ENCODE measurements around the gene SLC6A12.

Gene SLC6A12

DNA sequence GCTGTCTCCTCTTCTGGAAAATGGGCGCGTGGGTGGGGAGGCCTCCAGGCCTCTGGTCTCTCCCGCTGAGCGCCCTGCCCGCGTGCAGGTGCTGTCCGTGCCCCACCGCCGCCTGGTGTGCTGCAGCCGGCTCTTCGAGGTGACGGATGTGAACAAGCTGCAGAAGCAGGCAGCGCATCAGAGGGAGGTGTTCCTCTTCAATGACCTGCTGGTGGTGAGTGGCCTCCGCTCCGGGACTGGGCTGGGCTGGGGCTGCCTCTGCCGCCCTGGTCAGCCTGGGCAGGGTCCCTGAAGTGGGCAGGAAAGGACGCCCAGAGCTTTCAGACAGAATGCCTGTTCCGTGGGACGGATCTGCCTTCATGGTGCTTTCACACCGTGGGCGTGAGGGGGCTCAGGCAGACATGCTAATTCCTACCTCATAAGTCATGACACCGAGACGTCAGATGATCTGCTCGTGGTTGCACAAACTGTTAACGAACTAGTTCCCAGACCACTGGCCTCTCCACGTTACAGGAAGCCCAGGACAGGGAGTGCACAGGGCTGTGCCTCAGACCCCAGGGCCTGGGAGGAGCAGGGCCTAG, 50.5 kb downstream of the SLC6A12 start:
- DNase-seq (ENCODE audit: low spot score) = no peak

DNA sequence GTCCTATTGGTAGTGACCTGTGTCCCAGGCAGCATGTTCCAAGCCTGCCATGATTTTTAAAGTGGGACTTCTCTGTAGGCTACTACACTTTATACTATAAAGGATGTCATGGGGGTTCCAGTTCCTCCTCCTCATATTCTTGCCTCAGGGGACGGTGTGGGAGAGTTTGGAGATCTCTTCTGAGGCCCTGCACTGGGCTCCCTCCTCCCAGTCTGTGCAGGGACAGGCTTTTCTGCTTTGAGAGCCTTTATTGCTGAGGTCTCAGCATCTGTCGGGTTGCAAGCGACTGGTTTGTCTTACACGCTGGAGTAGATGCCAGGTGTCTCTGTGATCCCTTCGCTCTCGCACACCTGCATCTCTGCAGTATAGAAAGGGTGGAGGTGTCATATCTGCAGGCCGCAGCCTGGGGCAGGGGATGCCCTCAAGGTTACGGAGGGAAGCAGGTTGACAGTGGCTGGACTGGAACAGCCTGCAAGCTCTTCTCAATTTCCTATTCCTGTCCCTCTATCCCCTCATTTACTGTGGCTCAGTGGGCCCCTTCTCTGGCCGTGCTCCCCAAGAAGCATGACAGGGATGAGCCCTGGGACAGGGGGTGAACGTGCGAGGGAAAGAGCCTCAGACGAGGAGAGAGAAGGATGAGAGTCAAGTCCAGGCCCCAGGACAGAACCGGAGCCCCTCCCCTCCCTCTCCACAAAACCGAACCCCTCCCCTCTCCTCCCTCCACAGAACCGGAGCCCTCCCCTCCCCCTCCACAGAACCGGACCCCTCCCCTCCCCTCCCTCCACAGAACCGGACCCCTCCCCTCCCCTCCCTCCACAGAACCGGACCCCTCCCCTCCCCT, 51.3 kb downstream of the SLC6A12 start:
- no peak for DNase-seq (ENCODE audit: low spot score)

DNA sequence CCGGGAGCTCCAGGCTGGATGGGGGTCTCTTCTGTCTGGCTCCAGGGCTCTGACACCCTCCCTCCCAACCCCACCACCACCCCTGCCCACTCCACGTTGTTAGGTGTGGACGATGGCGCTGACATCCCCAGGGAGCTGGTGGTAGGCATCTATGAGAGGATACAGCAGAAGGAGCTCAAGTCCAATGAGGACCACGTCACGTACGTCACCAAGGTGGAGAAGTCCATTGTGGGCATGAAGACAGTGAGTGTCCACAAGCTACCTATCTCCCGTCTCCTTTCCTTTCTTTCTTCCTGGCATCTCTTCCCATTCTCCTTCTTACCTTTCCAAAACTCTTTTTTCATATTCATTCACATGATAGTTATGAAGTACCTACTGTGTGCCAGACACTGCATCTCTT, 52.1 kb downstream of the SLC6A12 start:
- DNase-seq (ENCODE audit: low spot score) = no peak

DNA sequence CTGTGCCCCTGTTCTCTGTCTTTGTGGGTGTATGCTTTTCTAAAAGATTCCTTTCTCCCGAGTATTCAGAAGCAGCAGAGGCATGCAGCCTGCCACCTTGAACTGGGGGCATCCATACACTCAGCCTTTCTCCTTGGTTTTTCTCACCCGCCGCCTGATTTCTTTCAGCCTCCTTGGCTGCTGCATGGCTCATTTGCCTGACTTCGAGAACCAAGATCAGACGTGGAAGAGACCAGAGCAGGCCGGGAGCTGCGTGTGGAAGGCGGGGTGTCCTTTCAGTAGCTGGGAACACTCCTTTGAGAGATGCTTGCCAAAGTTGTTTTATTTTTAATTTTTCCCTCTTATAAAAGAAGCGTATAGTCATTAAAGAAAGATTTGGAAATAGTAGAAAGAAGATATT, 53.1 kb downstream of the SLC6A12 start:
- no peak for DNase-seq (ENCODE audit: low spot score)

DNA sequence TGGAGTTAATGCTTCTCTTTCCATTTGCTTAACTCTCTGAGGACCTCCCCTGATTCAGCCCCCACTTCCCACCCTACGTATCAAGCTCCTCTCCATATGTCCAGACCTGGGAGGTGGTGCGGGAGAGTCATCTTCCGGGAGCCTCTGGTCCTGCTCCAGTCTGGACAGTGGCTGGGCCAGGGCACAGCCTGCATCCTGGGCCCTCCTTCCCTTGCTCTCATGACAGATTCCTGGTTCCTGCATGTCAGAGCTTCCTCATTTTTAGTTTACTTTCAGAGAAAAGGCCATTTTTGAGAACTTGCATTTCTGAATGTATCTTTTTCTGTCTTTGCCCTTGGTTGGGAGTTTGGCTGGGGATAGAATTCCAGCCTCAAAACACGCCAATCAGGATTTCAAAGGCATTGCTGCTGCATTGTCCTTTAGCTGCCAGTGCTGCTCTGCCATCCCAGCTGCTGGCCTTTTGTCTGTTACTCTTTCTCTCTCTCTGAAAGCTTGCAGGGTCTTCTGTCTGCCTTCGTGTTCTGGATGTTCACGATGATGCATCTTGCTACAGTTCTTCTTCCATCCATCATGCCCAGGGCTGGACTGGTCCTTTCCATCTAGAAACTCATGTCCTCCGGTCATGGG, 54.7 kb downstream of the SLC6A12 start:
- DNase-seq (ENCODE audit: low spot score) = no peak

DNA sequence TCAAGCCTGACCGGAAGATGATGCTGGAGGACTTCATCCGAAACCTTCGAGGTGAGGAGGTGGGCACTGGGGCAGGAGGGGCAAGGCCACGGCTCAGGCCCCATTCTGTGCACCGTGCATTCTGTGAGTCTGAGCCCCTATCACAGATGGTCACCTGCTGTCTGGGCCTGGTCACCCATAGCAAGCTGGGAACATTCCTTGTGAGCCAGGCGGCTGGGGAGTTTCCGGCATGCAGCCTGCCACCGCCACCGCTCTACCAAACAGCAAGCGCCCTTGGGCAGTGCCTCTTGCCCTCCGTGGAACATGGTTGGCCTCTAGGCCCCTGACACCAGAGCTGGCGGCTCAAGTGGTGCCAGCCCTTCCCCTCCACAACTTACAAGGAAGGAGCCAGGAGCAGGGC, 56.3 kb downstream of the SLC6A12 start:
- no peak for DNase-seq (ENCODE audit: low spot score)

DNA sequence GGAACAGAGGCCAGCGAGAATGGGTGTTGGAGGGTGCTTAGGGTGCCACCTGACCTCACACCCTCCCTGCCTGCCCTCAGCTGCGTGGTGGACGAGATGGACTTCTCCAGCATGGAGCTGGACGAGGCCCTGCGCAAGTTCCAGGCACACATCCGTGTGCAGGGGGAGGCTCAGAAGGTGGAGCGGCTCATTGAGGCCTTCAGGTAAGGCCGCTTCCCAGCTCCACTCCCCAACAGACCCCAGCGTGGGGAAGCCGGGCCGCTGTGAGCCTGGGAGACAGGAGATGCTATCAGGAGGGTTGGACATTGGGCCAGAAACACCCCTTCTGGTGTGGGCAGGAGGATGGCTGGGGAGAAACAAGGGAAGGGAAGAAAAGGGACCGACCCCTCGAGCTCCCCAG, 57.0 kb downstream of the SLC6A12 start:
- no peak for DNase-seq (ENCODE audit: low spot score)

DNA sequence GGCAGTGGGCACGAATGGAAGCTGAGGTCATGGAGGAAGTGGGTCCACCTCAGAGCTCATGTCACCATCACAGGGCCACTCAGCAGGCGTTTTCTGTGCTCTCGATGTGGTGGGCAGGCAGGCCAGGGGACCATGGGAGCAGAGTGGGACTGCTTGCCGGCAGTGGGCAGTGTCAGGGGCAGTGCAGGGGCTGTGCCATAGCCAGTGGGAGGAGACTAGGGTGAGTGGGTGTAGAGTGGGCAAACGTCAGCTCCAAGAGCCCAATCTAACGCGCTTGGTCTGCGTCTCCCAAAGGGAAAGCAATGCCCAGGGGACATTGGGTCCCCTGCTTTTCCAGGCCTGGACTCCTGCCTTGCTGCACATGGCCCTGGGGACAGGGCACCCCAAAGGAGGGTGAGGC, 58.3 kb downstream of the SLC6A12 start:
- no peak for DNase-seq (ENCODE audit: low spot score)

DNA sequence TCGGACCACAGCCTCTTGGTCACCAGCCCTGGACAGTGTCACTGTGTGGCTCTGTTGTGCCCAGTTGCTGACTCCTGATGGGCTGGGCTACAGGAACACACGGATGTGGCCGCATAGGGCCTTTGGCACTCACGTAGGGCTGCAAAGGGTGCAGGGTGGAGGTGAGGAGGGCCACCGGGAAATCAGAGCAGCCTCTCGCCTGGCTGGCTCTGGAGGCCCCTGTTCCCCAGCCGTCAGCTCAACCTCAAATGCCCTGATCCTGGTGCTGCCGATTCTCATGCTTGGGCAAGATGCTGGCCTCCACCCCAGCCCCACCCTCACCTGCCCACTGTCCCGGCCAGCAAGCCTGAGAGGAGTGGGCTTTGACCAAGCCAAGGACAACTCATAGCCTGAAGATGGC, 59.0 kb downstream of the SLC6A12 start:
- DNase-seq (ENCODE audit: low spot score) = no peak

DNA sequence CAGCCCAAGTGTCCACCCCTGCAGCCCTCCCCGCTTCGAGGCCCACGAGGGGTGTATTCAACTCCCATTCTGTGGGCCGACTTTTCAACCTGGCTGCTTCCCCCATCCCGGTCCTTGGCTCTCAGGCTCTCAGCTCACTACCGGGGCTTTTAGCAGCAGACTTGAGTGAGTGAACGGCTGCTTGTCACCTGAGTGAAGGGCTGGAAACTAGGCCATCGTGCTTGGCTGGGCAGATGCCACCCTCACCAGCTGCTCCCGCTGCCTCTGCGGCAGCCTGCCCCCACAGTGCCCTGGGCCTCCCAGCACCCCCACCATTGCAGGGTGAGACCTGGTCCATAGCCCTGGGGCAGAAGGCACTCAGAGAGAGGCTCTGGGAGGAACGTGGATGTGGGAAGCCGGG, 59.9 kb downstream of the SLC6A12 start:
- no peak for DNase-seq (ENCODE audit: low spot score)

DNA sequence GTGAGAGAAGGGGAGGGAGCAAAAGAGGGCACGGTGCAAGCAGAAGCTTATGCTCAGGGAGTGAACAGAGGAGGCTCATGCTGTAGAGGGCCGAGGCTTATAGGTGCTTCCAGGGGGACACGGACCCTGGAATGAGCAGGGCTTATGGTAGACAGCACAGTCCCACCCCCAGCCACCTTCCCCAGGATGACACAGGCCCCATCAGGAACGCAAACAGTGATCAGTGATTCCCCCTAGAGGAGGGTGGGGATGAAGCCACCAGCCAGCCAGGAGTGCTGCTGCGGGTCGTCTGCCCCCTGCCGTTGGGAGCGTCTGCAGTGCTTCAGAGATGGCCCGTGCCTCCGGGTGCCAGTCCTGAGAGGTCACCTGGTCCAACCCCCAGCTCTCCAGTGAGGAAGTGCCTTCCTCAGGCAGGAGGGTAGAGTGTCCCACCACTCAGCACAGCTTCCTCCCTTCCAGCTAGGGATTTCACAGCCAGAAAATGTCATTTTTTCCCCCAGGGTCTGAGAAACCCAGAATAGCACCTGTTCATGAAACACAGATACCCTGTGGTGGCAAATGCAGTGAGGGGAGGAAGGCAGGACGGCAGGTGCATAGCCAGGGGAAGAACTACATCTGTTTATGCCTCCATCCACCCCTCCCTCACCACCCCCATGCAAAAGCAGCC, 60.7 kb downstream of the SLC6A12 start:
- peak; percentile 71 for DNase-seq (ENCODE audit: low spot score)

DNA sequence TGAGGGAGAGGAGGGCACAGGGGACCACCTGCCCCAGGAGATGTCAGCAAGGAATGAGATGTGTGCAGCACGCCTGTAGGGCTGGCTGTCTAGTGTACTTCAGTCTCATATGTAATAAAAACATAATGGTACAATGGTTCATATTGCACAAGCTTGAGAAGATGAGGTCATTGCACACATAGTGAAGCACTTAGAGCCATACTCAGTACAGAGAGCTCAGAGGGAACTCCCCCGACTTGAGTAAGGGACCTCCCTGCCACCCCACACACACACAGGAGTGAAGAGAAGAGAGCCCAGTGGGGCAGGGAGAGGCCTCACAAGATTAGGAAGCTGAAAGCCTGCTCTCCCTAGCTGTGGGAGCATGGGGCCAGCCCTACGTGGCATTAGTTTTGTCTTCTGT, 61.5 kb downstream of the SLC6A12 start:
- no peak for DNase-seq (ENCODE audit: low spot score)

DNA sequence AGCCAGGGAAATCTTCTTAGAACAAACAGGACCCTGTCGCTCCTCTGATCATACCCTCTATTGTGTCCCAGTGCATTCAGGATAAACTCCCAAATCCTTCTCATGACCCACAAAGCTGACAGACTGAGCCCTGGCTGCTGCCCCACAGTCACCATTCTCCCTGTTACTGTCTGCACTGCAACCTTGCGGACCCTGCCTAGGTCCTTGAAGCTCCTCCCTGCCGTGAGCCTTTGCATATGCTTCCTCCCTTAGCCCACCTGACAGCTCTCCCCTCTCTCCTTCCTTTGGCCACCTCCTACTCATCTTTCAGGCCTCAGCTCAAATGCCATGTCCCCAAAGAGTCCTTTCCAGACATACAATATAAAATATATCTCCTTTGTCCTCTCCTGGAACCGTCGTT, 62.4 kb downstream of the SLC6A12 start:
- no peak for DNase-seq (ENCODE audit: low spot score)

DNA sequence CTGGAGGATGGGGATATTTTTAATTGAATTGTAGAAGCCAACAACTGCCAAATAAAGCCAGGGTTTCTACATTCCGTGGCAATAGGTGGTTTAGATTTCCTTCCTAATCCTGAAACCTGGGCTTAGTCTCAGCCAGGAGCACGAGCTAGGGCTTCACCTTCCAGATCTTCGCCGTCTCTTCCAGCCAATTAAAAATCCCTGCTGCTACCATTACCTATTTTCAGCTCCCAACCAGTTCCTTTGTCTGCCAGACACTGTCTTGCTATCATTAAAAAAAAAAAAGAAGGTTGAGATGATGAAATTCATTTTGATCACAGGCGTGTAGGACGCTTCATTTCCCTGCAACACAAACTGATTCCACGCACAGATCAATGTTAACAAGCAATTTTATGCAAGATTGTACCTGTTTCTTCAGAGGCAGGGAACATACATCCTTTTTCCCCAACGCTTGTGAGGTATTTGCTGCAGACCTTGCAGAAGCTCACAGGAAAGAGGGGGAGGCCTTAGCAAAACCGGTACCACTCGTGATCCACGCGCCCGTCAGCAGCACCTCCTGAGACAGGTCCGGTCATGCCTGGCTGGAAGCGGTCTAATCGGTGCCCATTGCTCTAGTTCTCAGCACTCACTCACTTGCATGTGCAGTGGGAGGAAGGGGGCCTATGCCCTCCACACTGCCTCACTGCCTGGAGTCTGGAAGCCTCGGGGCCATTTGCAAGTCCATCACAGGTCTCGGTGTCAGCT, 65.1 kb downstream of the SLC6A12 start:
- DNase-seq (ENCODE audit: low spot score) = no peak

DNA sequence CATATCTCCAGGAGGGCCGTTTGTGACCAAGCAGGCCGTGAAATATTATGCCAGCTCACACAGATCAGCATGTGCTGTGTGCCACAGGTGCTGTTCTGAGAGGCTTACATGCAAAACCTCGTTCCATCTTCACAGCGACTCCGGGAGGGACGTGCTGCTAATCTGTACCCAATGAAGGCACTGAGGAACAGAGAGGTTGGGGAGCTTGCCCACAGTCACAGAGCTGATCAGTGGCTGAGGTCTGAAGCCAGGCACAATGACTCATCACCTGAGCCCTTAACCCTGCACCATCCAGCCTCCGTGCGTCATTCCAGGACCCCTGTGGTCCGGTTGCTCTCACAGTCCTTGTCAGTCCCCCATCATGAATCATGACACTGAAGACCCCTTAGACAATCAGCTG, 66.7 kb downstream of the SLC6A12 start:
- no peak for DNase-seq (ENCODE audit: low spot score)

DNA sequence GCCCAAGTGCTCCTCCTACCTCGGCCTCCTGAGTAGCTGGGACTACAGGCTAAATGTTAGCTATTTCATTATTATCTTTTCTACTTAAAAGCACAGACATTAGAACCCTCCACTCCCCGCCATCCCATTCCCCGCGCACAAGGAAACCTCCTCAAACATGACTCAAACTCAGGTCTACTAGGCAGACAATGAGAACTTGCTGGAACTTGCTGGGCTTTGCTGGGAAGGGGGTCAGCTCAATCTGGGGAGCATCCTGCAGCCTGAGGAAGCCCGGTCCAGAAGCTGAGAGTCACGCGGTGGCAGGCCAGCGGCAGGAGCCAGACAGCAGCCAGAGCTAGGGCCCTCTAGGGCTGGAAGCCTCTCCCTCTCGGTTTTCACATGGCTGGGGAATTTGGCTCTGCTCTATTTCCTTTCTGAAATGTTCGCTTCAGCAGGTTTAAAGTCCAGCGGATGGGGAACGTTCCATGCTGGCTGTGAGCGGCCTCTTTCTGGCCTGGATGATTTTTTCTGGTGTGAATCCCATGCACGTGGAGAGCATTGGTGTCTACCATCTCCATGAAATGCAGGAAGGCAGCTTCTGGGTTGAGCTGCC, 68.5 kb downstream of the SLC6A12 start:
- DNase-seq (ENCODE audit: low spot score) = no peak

DNA sequence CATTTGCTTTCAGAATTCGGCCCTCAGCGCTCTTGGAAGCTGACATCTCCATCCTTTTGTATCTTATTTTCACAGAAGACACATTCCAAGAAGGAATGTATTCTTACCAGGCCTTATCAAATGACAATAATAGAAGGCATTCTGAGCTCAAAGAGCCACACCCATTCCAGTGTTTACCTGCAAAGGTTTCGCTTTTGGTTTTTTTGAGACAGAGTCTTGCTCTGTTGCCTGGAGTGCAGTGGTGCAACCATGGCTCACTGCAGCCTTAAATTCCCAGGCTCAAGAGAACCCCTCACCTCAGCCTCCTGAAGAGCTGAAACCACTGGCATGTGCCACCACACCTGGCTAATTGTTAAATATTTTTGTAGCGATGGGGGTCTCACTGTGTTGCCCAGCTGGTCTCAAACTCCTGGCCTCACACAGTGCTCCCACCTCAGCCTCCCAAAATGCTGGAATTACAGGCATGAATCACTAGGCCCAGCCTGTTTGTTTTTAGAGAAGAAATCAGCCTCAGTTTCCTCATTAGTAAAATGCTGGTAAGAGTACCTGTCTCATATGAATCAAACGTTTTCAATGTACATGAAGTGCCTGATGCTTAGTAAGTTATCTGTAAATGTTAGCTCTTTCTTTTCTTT, 69.2 kb downstream of the SLC6A12 start:
- DNase-seq (ENCODE audit: low spot score) = no peak

DNA sequence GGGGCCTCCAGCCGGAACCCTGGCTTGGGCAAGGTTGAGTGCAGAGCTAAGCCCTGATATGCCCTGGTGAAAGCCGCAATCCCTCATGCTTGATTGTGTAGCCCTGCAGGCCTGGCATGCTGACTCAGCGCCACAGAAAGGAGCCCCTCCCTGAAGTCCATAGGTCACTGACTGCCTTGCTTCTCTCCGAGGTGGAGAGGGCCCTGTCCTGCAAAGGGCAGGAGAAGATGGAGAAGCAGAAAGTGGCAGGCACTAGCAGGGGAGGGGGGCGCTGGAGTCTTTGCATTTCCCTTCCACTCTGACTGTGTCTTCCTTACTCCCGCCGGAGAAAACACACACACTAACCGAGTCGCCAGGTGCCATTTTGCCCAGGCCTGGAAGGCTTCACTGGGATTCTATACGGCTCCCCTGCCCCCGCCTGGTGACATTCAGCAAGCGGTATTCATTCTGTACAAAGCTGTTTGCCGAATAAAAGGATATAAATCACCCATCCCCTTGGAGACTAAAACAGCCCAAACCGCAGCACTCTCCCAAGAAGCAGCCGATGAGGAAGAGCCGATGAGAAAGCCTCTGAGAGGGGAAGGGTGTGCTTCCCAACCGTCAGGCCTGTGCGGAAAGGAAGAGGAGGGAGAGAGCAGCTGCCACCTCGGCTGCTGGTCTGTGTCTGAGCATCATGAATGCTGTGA, 69.8 kb downstream of the SLC6A12 start:
- no peak for DNase-seq (ENCODE audit: low spot score)

DNA sequence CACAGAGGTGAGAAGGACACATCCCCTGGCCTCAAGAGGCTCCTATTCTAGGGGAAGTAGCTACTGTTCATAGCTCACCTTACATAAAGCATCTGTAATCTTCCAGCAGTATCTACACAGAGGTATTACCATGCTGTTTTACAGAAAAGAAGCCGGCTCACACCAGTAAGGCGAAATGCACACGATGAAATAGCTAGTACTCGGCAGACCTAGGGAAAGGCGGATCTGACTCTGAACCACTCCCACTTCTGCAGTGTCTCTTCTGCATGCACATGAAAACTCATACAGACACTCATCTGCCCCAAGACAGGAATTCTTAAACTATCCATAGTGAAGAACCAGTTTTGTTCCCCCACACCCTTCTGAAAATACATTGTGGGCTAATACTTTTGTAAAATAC, 73.8 kb downstream of the SLC6A12 start:
- DNase-seq (ENCODE audit: low spot score) = no peak
